ENCODE results near the gene KAZN.

DNA sequence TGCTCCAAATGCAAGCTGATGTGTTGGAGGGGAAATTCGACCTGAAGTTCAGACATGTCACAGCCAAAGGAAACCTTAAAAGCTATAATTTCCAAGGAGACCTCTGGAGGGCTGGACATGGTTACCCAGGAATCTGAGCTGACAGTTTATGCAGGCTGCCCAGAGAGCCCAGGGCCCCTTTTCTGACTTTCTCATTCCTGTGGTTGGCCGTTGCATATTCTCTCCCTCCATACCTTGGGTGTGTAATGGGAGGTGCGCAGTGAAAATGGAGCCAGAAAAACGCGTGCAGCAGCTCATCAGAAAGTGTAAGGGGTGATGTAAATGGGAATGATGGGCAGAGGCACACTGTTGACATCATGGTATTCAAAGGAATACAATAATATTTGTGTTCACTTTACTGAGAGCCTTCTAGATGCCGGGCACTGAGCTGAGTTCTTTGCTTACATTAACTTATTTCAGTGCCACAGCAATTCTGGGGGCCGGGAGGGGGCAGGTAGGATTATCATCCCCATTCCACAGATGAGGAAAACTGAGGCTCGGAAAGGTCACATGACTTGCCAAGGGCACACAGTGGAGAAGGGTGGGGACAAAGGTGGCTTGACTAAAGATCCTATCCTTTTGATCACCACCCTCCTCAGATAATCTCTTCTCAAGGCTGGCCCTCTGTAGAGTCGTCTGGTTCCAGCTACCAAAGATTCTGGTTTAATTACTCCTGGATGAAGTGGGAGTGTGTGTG, 38.6 kb downstream of the KAZN start:
- TF ChIP-seq CREB5 (CRISPR knock-in tag; IDR thresholded peaks at IDR 0.05; ENCODE audit: low read depth) (no peak), ZNF8 (CRISPR knock-in tag; IDR thresholded peaks at IDR 0.05) (no peak), ARNTL (CRISPR knock-in tag; IDR thresholded peaks at IDR 0.05; ENCODE audit: borderline replicate concordance, low read depth) (no peak), ESRRG (CRISPR knock-in tag; IDR thresholded peaks at IDR 0.05) (no peak), RARB (CRISPR knock-in tag; IDR thresholded peaks at IDR 0.05) (no peak)
